ENCODE measurements around the gene STX5. TPM values are rescaled to one million over a fixed set of nuclear protein-coding genes. Genes with fewer than 3 reads are reported as not detected.
A peak's percentile ranks its signal among the peaks of the same experiment; 100 is the strongest.
"Not testable (repeated sequence)": the region's sequence is repeated elsewhere in the genome, so short reads cannot be mapped to it uniquely, and the experiment has no call there.

Gene STX5
- total RNA-seq, 2 experiments from 2014 or later, result 24.6 to 29.2 TPM

- DNase-seq, result no peak
- ChIA-PET CTCF (interaction anchor here (0.8 to 6.3 kb wide), 13 partner anchors 10 to 436 kb away, joined by 3 to 71 read pairs (median 4); partner anchors contain the start of genes NXF1, SLC3A2, TMEM179B and WDR74), POLR2A (interaction anchor here (0.6 to 3.2 kb wide), 6 partner anchors 8 to 118 kb away, joined by 3 to 17 read pairs (median 4); partner anchors contain the start of genes STX5 and TEX54)
- Mint-ChIP-seq H3K4me3 (no peak overlapping the region), H3K4me1 (ENCODE audit: low read depth) (peaks cover 25% of the 10 kb centered on the region), H3K36me3 (peaks cover 1% of the 10 kb centered on the region), H3K27me3 (no peaks in the 10 kb centered on the region), H3K27ac (no peak overlapping the region), H3K9me3 (no peaks in the 10 kb centered on the region)
- intact Hi-C loops (cut with micrococcal nuclease), result loop anchor here (2.0 to 10.0 kb wide), 3 partner anchors 17 to 469 kb away; partner anchors contain the start of gene SLC3A2
Measured at GRCh38 chr11:62863687-62864335, 32.0 kb upstream of the STX5 start.

GRCh38 chr11:62861564-62862192 is 29.8 kb upstream of the STX5 start:
- peaks cover 43% of the 10 kb centered on the region for H3K4me1 Mint-ChIP-seq (ENCODE audit: low read depth)

GRCh38 chr11:62860835-62861563 is 29.1 kb upstream of the STX5 start:
- intact Hi-C loops (cut with micrococcal nuclease), result loop anchor here (10.0 kb wide), 1 partner anchor 466 kb away; no protein-coding TSS in a partner anchor

More at GRCh38 chr11:62861564-62862192, 29.8 kb upstream of the STX5 start:
- Mint-ChIP-seq H3K36me3 (peaks cover 13% of the 10 kb centered on the region), H3K27ac (peak overlapping the region; percentile 13)
- H3K27me3 Mint-ChIP-seq, H3K4me3 Mint-ChIP-seq, DNase-seq, H3K9me3 Mint-ChIP-seq: not testable (repeated sequence)
- intact Hi-C loops (cut with micrococcal nuclease), result loop anchor here (1.0 to 10.0 kb wide), 5 partner anchors 19 to 467 kb away; partner anchors contain the start of genes SLC3A2 and TMEM179B
- ChIA-PET POLR2A (interaction anchor here (0.6 to 1.6 kb wide), 6 partner anchors 11 to 284 kb away, joined by 3 to 6 read pairs (median 6); partner anchors contain the start of gene WDR74), CTCF (interaction anchor here (0.5 to 6.3 kb wide), 14 partner anchors 10 to 263 kb away, joined by 3 to 71 read pairs (median 4); partner anchors contain the start of genes NXF1, SLC3A2, TAF6L and TMEM179B)

GRCh38 chr11:62859281-62859703 is 27.4 kb upstream of the STX5 start:
- peaks cover 31% of the 10 kb centered on the region for H3K36me3 Mint-ChIP-seq
- H3K9me3 Mint-ChIP-seq; H3K27ac Mint-ChIP-seq; intact Hi-C loops (cut with micrococcal nuclease); DNase-seq; CTCF ChIA-PET; H3K27me3 Mint-ChIP-seq; H3K4me3 Mint-ChIP-seq: not testable (repeated sequence)
- POLR2A ChIA-PET, result interaction anchor here (0.5 kb wide), 1 partner anchor 9 kb away, joined by 3 read pairs; no protein-coding TSS in a partner anchor
- H3K4me1 Mint-ChIP-seq (ENCODE audit: low read depth), result peaks cover 45% of the 10 kb centered on the region

More at GRCh38 chr11:62860835-62861563, 29.1 kb upstream of the STX5 start:
- H3K9me3 Mint-ChIP-seq, result no peaks in the 10 kb centered on the region
- no peak overlapping the region for H3K4me3 Mint-ChIP-seq
- peaks cover 43% of the 10 kb centered on the region for H3K4me1 Mint-ChIP-seq (ENCODE audit: low read depth)
- ChIA-PET CTCF (interaction anchor here (0.7 to 6.3 kb wide), 10 partner anchors 20 to 155 kb away, joined by 3 to 71 read pairs (median 4); partner anchors contain the start of genes NXF1, SLC3A2 and TMEM179B), POLR2A (interaction anchor here (0.6 to 1.6 kb wide), 6 partner anchors 10 to 182 kb away, joined by 3 to 6 read pairs (median 6); partner anchors contain the start of gene WDR74)
- H3K27ac Mint-ChIP-seq, result no peak overlapping the region
- H3K27me3 Mint-ChIP-seq, result no peaks in the 10 kb centered on the region
- peak; percentile 14 for DNase-seq
- H3K36me3 Mint-ChIP-seq, result peaks cover 14% of the 10 kb centered on the region

GRCh38 chr11:62858201-62858600 is 26.4 kb upstream of the STX5 start:
- Mint-ChIP-seq H3K27me3 (peaks cover 3% of the 10 kb centered on the region), H3K9me3 (no peaks in the 10 kb centered on the region), H3K4me3 (peak overlapping the region; percentile 95), H3K4me1 (ENCODE audit: low read depth) (peaks cover 54% of the 10 kb centered on the region), H3K36me3 (peaks cover 42% of the 10 kb centered on the region), H3K27ac (no peak overlapping the region)
- intact Hi-C loops (cut with micrococcal nuclease), result no loop called here
- POLR2A ChIA-PET, result interaction anchor here (0.8 to 9.9 kb wide), 5 partner anchors 16 to 131 kb away, joined by 3 to 443 read pairs (median 26); partner anchors contain the start of genes HNRNPUL2, SLC3A2, WDR74 and ZBTB3
- CTCF ChIA-PET, result interaction anchor here (1.3 to 6.0 kb wide), 3 partner anchors 23 to 145 kb away, joined by 3 to 56 read pairs (median 4); partner anchors contain the start of genes SLC3A2 and TMEM179B
- no peak for DNase-seq

- ChIA-PET CTCF (interaction anchor here (1.3 to 6.0 kb wide), 4 partner anchors 17 to 144 kb away, joined by 3 to 56 read pairs (median 8); partner anchors contain the start of genes SLC3A2, TMEM179B and WDR74), POLR2A (interaction anchor here (0.6 to 9.9 kb wide), 9 partner anchors 15 to 287 kb away, joined by 3 to 443 read pairs (median 22); partner anchors contain the start of genes HNRNPUL2, SLC3A2, TUT1 and WDR74)
- peaks cover 57% of the 10 kb centered on the region for H3K4me1 Mint-ChIP-seq (ENCODE audit: low read depth)
- no peak overlapping the region for H3K27ac Mint-ChIP-seq
- intact Hi-C loops (cut with micrococcal nuclease), result loop anchor here (2.0 kb wide), 1 partner anchor 245 kb away; the partner anchor contains the start of genes EML3 and ROM1
- peaks cover 3% of the 10 kb centered on the region for H3K27me3 Mint-ChIP-seq
- peak overlapping the region; percentile 95 for H3K4me3 Mint-ChIP-seq
- DNase-seq, result no peak
- peaks cover 48% of the 10 kb centered on the region for H3K36me3 Mint-ChIP-seq
- H3K9me3 Mint-ChIP-seq, result no peaks in the 10 kb centered on the region
Measured at GRCh38 chr11:62857541-62857982, 25.7 kb upstream of the STX5 start.

- DNase-seq, result no peak
- Mint-ChIP-seq H3K4me3 (peak overlapping the region; percentile 95), H3K27me3 (peaks cover 3% of the 10 kb centered on the region), H3K4me1 (ENCODE audit: low read depth) (peaks cover 62% of the 10 kb centered on the region), H3K36me3 (peaks cover 58% of the 10 kb centered on the region), H3K27ac (peak overlapping the region; percentile 94), H3K9me3 (no peaks in the 10 kb centered on the region)
- ChIA-PET POLR2A (interaction anchor here (0.6 to 9.9 kb wide), 29 partner anchors 8 to 300 kb away, joined by 3 to 443 read pairs (median 7); partner anchors contain the start of genes B3GAT3, C11orf98, CSKMT and HNRNPUL2), CTCF (interaction anchor here (0.8 to 6.0 kb wide), 9 partner anchors 16 to 432 kb away, joined by 3 to 56 read pairs (median 7); partner anchors contain the start of genes HNRNPUL2, NXF1, SLC3A2 and TMEM179B)
- intact Hi-C loops (cut with micrococcal nuclease), result loop anchor here (1.0 to 2.0 kb wide), 4 partner anchors 69 to 244 kb away; partner anchors contain the start of genes EML3, HNRNPUL2, ROM1 and TMEM179B
Measured at GRCh38 chr11:62856333-62856895, 24.6 kb upstream of the STX5 start.

- H3K4me3 Mint-ChIP-seq, result peak overlapping the region; percentile 95
- no peaks in the 10 kb centered on the region for H3K9me3 Mint-ChIP-seq
- POLR2A ChIA-PET, result interaction anchor here (0.6 to 9.9 kb wide), 34 partner anchors 8 to 729 kb away, joined by 3 to 443 read pairs (median 6); partner anchors contain the start of genes B3GAT3, C11orf98, CSKMT and HNRNPUL2
- peaks cover 3% of the 10 kb centered on the region for H3K27me3 Mint-ChIP-seq
- DNase-seq, result peak; percentile 99
- peaks cover 57% of the 10 kb centered on the region for H3K4me1 Mint-ChIP-seq (ENCODE audit: low read depth)
- peaks cover 58% of the 10 kb centered on the region for H3K36me3 Mint-ChIP-seq
- CTCF ChIA-PET, result interaction anchor here (0.7 to 6.0 kb wide), 9 partner anchors 15 to 431 kb away, joined by 3 to 56 read pairs (median 7); partner anchors contain the start of genes HNRNPUL2, NXF1, SLC3A2 and TMEM179B
- intact Hi-C loops (cut with micrococcal nuclease), result loop anchor here (1.0 to 2.0 kb wide), 7 partner anchors 13 to 243 kb away; partner anchors contain the start of genes EML3, HNRNPUL2, NXF1 and ROM1
- peak overlapping the region; percentile 94 for H3K27ac Mint-ChIP-seq
Measured at GRCh38 chr11:62855571-62856332, 23.9 kb upstream of the STX5 start.

GRCh38 chr11:62854825-62855570 is 23.1 kb upstream of the STX5 start:
- Mint-ChIP-seq H3K27ac (peak overlapping the region; percentile 94), H3K9me3 (no peaks in the 10 kb centered on the region), H3K36me3 (peaks cover 58% of the 10 kb centered on the region), H3K4me1 (ENCODE audit: low read depth) (peaks cover 52% of the 10 kb centered on the region), H3K27me3 (peaks cover 3% of the 10 kb centered on the region), H3K4me3 (peak overlapping the region; percentile 95)
- ChIA-PET CTCF (interaction anchor here (0.7 to 6.0 kb wide), 7 partner anchors 14 to 128 kb away, joined by 3 to 56 read pairs (median 7); partner anchors contain the start of genes HNRNPUL2, NXF1, SLC3A2 and TMEM179B), POLR2A (interaction anchor here (0.8 to 9.9 kb wide), 31 partner anchors 10 to 729 kb away, joined by 3 to 443 read pairs (median 6); partner anchors contain the start of genes B3GAT3, C11orf98, CSKMT and HNRNPUL2)
- DNase-seq, result no peak
- intact Hi-C loops (cut with micrococcal nuclease), result loop anchor here (1.0 kb wide), 3 partner anchors 13 to 50 kb away; partner anchors contain the start of genes NXF1 and SLC3A2
